NOMO-1 (cell line): Measurements from ENCODE around the gene CLIP1.
A peak's percentile ranks its signal among the peaks of the same experiment; 100 is the strongest.
"Not testable (repeated sequence)": the region's sequence is repeated elsewhere in the genome, so short reads cannot be mapped to it uniquely, and the experiment has no call there.

Source experiments
- DNase-seq, 2 experiments: peaks; one replicate each; lab custom pipeline; 2025; ENCODE audit not compliant: unreplicated experiment in 2 of 2; lab: John Stamatoyannopoulos, UW

CLIP1 gene

DNA sequence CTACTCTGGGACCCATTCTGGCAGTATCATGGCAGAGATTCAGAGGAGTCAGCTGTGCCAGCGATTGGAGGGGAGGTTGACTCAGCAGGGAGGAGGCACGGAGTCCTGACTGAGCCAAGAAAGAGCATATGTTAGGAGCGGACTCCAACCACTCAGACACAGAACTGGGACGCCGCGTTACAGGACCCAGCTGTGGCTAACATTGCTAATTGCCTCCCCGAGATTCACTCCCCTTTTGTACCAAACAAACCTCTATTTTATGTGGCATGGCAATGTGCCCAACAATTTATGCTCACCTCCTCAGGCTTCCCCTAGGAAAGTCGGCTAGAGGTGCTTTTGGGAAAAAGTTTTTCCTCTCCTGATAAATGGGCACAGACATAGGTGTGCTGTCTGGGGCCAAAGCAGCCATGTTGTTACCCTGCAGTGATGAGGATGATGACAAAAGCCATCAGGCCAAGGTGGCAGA, 15.2 kb upstream of the CLIP1 start:
- DNase-seq: no peak

DNA sequence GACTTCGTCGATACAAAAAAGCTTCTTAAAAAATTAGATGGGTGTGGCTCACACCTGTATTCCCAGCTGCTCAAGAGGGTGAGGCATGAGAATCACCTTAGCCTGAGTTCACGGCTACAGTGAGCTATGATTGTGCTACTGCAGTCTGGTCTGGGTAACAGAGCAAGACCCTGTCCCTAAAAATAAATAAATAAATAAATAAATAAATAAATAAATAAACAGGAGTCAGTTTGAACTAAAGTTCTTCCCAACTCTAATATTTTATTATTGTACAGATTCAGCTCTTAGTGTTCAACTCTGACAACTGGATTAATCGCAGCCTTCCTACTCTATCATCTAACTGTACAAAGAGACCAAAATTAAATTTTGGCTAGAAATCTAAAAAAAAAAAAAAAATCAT, 12.7 kb upstream of the CLIP1 start:
- no peak for DNase-seq

DNA sequence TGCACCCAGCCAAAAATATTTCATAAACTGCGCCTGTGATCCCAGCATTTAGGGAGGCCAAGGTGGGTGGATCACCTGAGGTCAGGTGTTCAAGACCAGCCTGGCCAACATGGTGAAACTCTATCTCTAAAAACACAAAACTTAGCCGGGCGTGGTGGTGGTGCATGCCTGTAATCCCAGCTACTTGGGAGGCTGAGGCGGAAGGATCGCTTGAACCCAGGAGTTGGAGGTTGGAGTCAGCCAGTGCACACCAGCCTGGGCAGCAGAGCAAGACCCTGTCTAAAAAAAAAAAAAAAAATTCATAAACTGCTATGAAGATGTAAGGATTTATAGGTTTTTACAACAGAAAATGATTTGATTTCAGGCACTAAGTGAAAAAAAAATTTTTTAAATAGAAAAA, 6.6 kb upstream of the CLIP1 start:
- DNase-seq: not testable (repeated sequence)

DNA sequence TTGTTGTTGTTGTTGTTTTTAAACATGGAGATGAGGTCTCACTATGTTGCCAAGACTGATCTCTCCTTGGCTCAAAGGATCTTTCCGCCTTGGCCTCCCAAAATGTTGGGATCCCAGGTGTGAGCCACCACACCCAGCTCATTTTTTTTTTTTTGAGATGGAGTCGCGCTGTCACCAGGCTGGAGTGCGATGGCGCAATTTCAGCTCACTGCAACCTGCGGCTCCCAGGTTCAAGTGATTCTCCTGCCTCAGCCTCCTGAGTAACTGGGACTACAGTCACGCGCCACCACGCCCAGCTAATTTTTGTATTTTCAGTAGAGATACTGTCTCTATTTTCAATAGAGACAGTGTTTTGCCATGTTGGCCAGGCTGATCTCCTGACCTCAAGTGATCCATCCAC, 4.9 kb upstream of the CLIP1 start:
- no peak for DNase-seq

DNA sequence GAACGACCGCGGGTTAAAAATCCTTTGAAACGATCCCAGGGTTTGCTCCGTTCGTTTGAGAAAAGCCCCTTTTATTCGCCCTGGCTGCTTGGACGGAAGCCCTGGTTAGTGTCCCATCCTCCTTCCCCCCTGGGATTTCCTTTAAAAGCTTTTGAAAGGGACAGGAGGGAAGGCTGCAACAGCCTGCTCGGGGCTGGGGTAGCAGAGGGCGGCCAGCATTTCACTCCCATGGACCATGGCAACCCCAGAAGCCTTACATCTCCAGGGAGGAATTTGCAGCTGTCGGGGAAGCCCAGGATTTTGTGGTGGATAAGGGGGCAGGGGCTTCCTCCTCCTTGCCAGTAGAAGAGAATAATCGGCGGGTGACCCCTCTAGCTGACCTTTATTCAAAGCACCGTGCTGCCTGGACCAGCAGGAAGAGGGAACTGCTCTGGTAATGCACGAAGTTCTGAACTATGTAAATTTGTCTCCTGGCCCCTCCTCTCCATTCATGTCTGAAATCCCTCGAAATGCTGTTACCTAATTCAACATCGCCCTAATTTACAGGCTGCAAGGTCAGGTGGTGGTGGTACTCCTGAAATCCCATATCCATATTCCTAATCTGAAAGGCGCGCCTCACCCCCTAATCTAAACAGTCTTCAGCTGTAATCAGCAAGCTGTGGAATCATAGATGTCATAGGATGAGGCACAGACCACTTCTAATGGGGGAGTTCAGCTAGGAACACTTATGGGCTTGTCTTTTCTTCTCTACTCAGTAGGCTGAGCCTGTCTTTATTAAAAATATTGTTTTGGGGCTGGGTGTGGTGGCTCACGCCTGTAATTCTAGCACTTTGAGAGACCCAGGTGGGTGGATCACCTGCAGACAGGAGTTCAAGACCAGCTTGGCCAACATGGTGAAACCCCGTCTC, 1.0 kb upstream of the CLIP1 start:
- peak in 1 of 2 experiments; percentile 36 for DNase-seq

DNA sequence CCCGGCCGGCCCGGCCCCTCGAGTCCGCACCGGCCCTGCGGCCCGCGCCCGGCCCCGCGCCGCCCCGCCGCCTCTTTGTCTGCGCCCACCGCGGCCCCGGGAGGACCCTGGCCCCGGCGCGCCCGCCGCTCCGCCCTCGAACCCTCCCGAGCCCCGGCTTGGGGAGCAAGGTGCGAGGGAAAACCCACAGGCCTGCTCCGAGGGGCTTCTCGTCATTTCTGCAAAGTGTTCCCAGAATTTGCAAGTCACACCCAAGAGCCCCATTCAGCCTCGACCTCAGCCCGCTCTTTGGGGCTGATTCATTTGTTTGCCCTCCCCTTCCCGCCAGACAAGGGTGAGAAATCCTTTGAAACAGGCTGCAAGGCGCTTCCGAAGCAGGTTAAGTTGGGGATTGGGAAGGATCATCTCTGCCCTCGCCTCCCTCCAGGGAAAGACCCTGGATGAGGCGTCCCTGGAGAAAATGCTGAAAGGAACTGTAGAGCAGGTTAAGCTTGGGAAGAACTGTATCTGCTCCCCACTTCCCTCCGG, 325 bp upstream of the CLIP1 start:
- DNase-seq: peak in 1 of 2 experiments; percentile 18

DNA sequence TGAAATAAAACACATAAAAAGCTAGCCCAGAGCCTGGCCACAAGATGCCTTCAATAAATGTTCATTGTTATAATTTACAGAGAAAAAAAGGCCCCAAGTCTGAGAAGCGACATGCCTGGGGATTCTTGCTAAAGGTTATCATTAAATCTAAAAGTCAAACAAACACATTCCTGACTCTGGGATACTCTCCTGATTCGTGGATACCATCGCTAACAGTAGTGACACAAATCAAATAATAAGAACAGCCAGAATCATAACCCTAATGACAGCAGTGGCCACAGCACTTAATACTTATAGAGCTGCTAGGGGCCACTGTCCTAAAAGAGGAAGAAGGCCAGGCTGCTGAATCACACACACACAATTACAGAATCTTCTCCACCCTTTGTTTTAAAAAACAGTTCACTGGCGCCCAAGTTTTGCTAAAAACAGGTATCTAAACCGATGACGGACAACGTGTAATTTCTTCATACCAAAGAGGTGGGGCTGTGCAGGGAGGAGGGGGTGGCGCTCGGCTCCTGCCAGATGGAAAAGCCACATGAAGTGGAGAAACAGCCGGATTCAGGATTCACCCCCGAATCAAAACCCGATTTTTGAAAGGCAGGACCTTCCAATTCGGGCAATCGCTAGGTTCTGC, 1.2 kb downstream of the CLIP1 start:
- DNase-seq: peak; percentile 73 to 85

DNA sequence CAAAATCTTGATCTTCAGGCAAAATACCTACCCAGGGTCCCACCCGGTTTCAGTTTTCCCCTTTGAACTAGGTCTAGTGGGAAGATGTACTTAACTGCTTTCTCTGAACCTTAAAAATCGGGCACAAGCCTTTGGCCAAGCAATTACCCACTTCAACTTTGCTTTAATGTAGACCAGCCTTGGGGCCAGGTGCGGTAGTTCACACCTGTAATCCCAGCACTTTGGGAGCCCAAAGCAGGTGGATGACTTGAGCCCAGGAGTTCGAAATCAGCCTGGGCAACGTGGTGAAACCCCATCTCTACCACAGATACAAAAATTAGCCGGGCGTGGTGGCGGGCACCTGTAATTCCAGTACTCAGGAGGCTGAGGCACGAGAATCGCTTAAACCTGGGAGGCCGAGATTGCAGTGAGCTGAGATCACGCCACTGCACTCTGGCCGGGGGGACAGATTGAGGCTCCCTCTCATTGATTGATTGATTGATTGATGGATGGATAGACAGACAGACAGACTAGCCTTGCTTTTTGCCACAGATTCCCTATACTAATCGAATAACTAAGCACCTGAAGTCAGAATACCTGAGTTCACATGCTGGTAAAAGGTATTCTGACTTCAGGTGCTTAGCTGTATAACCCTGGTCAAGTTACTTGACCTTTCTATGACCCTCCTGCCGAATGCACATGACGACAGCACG, 1.9 kb downstream of the CLIP1 start:
- no peak for DNase-seq

DNA sequence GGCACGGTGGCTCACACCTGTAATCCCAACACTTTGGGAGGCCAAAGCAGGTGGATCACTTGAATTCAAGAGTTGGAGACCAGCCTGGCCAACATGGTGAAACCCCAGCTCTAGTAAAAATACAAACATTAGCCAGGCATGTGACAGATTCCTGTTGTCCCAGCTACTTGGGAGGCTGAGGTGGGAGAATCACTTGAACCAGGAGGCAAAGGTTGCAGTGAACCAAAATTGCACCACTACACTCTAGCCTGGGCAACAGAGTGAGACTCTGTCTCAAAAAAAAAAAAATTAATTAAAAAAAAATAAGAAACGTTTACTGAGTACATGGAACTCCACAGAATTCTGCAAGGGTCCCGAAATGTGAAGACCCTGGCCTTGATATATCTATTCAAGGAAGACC, 3.4 kb downstream of the CLIP1 start:
- DNase-seq: not testable (repeated sequence)

DNA sequence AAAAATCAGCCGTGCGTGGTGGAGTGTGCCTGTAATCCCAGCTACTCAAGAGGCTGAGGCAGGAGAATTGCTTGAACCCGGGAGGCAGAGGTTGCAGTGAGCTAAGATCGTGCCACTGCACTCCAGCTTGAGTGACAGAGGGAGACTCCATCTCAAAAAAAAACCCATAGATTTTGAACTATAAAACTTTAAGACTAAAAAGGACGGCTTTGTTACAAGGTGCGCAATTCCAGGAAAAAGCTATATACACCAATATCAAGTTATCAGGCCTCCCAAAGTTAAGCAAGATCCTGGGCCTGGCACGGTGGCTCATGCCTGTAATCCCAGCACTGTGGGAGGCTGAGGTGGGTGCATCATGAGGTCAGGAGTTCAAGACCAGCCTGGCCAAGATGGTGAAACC, 6.8 kb downstream of the CLIP1 start:
- DNase-seq: not testable (repeated sequence)

DNA sequence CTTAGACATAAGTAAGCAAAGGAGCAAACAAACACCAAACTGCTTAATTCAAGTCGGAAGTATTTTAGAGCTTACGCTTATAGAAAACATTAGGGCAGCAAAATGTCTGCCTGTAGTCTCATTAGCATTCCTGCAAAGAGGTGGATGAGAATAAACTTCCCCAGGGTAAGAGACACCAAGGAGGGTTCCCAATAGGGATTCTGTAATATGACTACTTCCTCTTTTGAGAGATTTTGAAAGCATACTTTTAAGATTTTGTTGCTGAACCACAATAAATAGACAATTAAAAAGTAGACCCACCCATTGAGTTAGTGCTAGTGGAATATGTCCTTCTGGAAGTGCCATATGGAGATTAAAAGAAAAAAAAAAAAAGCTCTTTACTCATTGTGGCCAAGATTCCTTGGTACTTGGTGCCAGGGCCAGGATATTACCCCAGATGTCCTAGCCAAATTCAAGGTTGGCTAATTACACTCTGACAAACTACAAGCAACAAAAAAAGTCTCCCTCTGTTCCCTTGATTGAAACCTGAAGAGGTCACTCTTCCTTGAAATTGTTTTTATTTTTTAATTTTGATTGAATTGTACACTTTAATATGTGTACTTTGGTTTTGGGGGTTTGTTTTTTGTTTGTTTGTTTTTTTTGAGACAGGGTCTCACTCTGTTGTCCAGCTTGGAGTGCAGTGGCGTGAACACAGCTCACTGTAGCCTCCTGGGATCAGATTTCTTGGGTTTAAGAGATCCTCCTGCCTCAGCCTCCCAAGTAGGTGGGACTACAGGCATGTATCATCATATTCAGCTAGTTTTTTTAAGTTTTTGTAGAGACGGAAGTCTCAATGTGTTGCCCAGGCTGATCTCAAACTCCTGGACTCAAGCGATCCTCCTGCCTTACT, 8.7 kb downstream of the CLIP1 start:
- DNase-seq: peak in 1 of 2 experiments; percentile 60

DNA sequence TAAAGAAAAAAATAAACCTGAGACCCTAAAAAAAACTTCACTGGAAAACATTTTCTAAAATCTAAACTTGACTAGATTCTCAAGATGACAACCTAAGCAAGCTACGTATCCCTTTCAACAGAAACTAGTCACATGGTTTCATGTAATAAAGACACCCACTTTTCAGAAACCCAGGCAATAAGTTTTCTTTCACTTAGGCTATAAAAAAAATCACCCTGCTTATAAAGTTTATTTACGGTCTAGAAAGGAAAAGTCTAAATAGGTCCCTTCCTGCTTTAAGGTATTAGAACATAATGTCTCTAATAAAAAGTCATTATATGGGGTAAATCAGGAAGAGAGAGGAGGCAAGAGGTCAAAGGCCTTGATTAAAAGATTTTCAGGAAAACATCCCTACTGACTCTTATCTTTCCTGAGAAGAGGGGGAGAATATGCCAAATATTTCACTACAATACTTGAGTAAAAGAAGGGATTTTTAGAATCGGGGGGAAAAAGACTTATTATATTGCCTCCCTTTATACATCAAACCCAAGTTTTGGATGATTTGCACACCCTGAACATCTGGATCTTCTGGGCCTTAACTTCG, 9.5 kb downstream of the CLIP1 start:
- DNase-seq: no peak

DNA sequence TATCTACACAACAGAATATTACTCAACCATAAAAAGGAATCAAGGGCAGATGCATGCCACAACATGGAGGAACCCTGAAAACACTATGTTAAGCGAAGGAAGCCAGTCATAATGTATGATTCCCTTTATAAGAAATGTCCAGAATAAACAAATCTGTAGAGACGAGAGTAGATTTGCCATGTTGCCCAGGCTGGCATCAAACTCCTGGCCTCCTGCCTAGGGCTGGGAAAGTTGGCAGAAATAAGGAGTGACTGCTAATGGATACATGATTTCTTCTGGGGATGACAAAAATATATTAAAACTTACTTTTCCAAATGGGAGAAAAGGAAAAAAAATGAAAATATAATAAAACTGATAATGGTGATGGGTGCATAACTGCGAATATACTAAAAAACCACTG, 10.9 kb downstream of the CLIP1 start:
- DNase-seq: no peak

DNA sequence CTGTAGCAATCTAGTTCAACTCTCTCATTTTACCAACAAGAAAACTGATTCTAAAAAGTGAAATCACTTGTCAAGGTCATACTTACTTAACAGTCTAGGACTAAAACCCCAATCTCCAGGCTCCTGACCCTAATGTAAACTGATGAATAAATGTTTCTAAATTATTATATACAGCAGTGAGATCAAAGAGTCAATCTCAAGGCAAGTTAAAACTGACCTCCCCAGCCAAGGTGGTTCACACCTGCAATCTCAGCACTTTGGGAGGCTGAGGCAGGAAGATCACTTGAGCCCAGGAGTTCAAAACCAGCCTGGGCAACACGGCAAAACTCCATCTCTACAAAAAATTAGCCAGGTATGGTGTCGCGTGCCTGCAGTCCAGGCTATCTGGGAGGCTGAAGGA, 15.3 kb downstream of the CLIP1 start:
- DNase-seq: no peak

DNA sequence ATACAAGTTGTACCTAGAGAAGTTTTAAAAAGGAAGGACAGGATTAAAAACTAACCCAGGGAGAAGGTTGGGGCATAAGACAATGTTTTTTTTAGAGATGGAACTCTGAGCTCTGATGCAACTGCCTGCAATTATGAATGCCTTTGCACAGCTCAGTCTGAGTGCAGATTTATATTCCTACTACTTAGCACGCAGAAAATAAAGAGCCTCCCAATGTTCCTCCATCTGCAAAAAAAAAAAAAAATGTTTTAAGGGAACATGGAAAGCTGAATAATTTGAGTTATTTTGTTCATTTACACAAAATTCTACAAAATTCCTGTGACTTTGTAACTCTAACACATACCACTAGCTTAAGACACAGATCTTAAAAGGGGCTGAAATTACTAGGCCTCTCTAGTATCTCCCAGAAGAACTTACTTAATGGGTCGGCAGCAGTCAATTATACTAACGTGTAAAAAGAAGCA, 15.7 kb downstream of the CLIP1 start:
- DNase-seq: peak in 1 of 2 experiments; percentile 41

DNA sequence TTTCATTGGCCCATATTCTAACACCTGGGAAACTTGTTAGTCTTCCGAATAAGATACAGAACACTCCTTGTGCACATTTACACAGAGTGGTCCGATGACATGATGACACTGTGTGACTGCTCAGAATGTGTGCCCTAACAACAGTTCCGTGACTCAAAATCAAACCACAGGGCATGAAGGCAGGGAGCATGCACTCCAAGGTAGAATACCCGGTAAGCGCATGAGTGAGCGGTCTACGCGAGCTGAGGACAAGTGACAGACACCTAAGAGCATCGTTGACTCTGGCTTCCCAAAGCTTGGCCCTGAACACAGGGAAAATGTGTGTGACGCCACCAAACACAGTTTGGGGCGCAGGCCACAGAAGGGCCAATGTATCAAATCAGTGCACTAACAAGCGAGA, 18.6 kb downstream of the CLIP1 start:
- no peak for DNase-seq

DNA sequence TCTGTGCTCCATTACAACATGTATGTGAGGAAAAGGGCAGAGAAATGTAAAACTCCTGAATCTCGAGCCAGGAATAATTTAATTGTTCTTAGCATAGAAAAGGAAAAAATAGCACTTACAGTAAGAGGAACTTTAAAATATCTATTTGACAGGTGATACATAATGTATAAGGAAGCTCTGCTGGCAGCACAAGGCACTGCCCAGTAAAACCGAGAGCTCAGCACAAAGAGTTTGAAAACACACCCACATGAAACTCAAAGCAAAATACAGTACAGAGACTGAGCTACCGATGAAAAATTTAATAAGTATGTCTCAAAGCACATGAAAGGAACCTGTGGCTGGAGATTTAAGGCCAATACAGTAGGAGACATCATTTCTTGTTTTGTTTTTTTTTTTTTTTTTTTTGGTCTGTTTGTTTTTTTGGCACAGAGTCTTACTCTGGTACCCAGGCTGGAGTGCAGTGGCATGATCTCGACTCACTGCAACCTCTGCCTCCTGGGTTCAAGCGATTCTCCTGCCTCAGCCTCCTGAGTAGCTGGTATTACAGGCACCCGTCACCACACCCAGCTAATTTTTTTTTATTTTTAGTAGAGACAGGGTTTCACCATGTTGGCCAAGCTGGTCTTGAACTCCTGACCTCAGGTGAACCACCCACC, 19.2 kb downstream of the CLIP1 start:
- DNase-seq: peak in 1 of 2 experiments; percentile 60

DNA sequence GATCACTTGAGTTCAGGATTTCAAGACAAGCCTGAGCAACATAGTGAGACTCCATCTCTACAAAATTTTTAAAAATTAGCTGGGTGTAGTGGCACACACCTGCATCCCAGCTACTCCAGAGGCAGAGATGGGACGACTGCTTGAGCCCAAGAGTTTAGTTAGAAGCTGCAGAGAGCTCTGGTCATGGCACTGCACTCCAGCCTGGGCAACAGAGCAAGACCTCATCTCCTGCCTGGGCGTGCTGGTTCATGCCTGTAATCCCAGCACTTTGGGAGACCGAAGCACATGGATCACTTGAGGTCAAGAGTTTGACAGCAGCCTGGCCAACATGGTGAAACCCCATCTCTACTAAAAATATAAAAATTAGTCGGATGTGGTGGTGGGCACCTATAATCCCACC, 20.2 kb downstream of the CLIP1 start:
- no peak for DNase-seq
